Osteoblast (primary cell): ENCODE data around the gene GDPD4. TPM values are rescaled to one million over a fixed set of nuclear protein-coding genes. Genes with fewer than 3 reads are reported as not detected.

Source experiments
- DNase-seq: peaks from one replicate; pipeline ENCODE4 v3.0.0; 2011; ENCODE audit warnings: low spot score, mixed read lengths; ENCODE audit not compliant: insufficient read length; ENCODE audit errors: missing footprints
- H2AFZ ChIP-seq: 2 replicates; pipeline ENCODE4 v1.6.0; 2011; ENCODE audit warnings: mild to moderate bottlenecking, low read length
- H3K27ac ChIP-seq: 2 replicates; pipeline ENCODE4 v1.5.1; 2011; ENCODE audit warnings: mild to moderate bottlenecking, low read depth, low read length, moderate library complexity
- H3K27me3 ChIP-seq: 2 replicates; pipeline ENCODE4 v1.6.0; 2012; ENCODE audit warnings: mild to moderate bottlenecking, control low read depth, inconsistent platforms, low read length, moderate library complexity; ENCODE audit not compliant: insufficient read depth
- H3K36me3 ChIP-seq: 2 replicates; pipeline ENCODE4 v1.5.1; 2011; ENCODE audit warnings: mild to moderate bottlenecking, low read length, control low read depth, moderate library complexity; ENCODE audit not compliant: insufficient read depth
- H3K4me1 ChIP-seq: 2 replicates; pipeline ENCODE4 v1.5.1; 2011; ENCODE audit warnings: mild to moderate bottlenecking, low read length, control low read depth, moderate library complexity; ENCODE audit not compliant: insufficient read depth
- H3K4me2 ChIP-seq: 2 replicates; pipeline ENCODE4 v1.6.0; 2011; ENCODE audit warnings: mild to moderate bottlenecking, low read length; ENCODE audit not compliant: insufficient read depth
- H3K4me3 ChIP-seq: fragments of 200-600 bp; sonication (generic); 3 replicates; pipeline ENCODE4 v1.5.1; 2012; ENCODE audit warnings: mild to moderate bottlenecking, low read length, inconsistent platforms; ENCODE audit not compliant: insufficient read depth
- H3K79me2 ChIP-seq: 2 replicates; pipeline ENCODE4 v1.6.0; 2012; ENCODE audit warnings: mild to moderate bottlenecking, low read length, control low read depth, inconsistent platforms; ENCODE audit not compliant: insufficient read depth
- H3K9me3 ChIP-seq: 2 replicates; pipeline ENCODE4 v1.5.1; 2011; ENCODE audit warnings: low read depth, low read length, control low read depth
- H4K20me1 ChIP-seq: 2 replicates; pipeline ENCODE4 v1.6.0; 2012; ENCODE audit warnings: mild to moderate bottlenecking, low read length, control low read depth; ENCODE audit not compliant: insufficient read depth
- total RNA-seq: library from RNA; depleted of rRNA; stranded (reverse); fragments of >200 nt; gene quantifications from 2 replicates; pipeline ENCODE4 v1.2.3, GENCODE V29; 2012
- TF ChIP-seq, protein P1 (sequence below): IDR thresholded peaks from 2 replicates; pipeline ENCODE4 v1.5.1; 2011; ENCODE audit warnings: mild to moderate bottlenecking, low read depth, low read length, moderate library complexity; ENCODE audit errors: extremely low read depth

Gene GDPD4
- total RNA-seq, 1 donor: not detected

DNA sequence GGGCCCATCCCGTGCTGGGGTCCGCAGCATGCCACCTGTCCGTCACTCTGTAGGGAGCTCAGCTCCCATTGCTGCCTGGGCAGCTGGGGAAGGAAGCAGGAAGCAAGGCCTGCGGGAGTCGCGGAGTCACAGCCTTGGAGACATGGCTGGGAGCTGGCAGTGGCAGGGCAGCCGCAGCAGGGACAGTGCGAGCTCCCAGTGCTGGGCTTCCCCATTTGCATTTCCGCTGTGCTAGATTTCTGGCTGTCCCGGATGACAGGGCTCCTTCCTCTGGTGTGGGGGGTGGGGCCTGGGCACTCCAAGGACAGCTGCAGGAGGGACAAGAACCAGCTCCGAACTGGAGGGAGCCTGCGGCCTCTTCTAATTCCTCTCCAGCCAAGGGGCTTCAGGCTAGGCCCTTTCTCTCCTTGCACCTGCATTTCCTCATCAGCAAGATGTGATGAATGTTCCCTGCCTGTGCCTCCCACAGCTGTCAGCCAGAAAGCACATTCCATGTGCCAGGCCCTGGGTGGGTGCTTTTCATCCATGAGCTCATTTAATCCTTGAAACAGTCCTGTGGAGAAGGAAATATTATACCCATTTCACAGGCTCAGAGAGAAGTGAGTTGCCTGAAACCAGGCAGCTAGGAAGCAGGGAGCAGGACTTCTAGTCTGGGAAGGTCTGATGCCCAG lies 125.5 kb downstream of the GDPD4 start:
- H3K4me3 ChIP-seq: no peak overlapping the region
- H3K4me1 ChIP-seq: no peaks in the 10 kb centered on the region
- no peaks in the 10 kb centered on the region for H3K9me3 ChIP-seq
- H3K79me2 ChIP-seq: no peaks in the 10 kb centered on the region
- H3K27me3 ChIP-seq: no peaks in the 10 kb centered on the region
- TF ChIP-seq, protein P1, sequence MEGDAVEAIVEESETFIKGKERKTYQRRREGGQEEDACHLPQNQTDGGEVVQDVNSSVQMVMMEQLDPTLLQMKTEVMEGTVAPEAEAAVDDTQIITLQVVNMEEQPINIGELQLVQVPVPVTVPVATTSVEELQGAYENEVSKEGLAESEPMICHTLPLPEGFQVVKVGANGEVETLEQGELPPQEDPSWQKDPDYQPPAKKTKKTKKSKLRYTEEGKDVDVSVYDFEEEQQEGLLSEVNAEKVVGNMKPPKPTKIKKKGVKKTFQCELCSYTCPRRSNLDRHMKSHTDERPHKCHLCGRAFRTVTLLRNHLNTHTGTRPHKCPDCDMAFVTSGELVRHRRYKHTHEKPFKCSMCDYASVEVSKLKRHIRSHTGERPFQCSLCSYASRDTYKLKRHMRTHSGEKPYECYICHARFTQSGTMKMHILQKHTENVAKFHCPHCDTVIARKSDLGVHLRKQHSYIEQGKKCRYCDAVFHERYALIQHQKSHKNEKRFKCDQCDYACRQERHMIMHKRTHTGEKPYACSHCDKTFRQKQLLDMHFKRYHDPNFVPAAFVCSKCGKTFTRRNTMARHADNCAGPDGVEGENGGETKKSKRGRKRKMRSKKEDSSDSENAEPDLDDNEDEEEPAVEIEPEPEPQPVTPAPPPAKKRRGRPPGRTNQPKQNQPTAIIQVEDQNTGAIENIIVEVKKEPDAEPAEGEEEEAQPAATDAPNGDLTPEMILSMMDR: no peak
- no peaks in the 10 kb centered on the region for H4K20me1 ChIP-seq
- no peak overlapping the region for H3K27ac ChIP-seq
- H3K36me3 ChIP-seq: no peaks in the 10 kb centered on the region
- H3K4me2 ChIP-seq: no peak overlapping the region
- DNase-seq: no peak
- H2AFZ ChIP-seq: no peak overlapping the region

DNA sequence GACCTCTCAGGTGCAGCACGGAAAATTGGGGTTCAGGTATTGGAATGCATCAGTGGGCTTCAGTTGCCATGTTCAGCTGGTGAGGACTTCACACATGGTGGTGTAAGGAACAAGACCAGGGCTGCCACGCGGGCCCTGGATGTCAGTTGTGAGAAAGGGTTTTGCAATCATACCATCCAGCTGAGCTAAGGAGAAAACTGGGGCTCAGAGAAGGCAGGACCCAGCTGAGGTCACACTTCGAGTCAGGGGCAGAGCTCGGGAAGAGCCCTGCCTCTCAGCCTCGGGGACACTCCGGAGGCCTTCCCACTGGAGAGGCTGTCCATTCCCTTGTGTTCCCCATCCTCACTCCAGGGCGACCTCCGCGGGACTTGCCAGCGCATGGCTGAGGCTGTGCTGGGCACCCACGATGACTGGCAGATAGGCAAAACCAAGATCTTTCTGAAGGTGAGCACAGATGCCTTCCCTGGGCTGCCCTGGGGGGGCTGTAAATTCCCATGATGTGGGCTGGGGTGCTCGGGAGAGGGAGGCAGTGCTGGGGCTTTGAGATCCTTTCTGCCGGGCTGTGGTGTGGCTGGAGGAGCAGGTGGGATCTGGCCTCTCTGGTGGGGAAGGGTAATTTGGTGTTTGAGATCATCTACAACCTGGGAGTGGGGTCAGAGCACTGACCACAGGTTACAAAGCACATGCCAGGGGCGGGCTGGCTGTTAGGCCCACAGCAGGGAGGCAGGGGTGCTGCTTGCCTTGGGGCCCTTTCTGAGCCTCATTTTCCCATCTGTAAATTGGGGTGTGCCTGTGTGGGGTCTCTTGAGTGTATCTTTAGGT lies 126.3 kb downstream of the GDPD4 start:
- H2AFZ ChIP-seq: no peak overlapping the region

DNA sequence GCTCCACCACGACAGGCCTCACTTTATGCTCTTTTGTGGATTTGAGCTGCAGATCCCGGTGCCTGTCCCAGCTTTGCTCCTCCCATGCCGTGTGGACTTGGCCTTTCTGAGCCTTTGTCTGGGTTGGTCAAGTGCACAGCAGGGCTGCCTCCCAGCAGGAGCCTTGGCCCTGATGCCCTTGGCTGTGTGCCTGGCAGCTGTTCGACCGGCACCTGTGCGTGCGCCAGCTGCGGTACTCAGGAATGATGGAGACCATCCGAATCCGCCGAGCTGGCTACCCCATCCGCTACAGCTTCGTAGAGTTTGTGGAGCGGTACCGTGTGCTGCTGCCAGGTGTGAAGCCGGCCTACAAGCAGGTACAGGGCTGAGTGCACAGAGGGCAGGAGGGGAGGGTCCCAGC lies 126.9 kb downstream of the GDPD4 start:
- no peaks in the 10 kb centered on the region for H3K36me3 ChIP-seq
- no peaks in the 10 kb centered on the region for H3K79me2 ChIP-seq
- H3K4me2 ChIP-seq: no peak overlapping the region
- H4K20me1 ChIP-seq: no peaks in the 10 kb centered on the region
- no peaks in the 10 kb centered on the region for H3K9me3 ChIP-seq
- H3K4me3 ChIP-seq: no peak overlapping the region
- H3K4me1 ChIP-seq: no peaks in the 10 kb centered on the region
- no peak overlapping the region for H2AFZ ChIP-seq
- no peak for DNase-seq
- no peaks in the 10 kb centered on the region for H3K27me3 ChIP-seq
- no peak overlapping the region for H3K27ac ChIP-seq
- TF ChIP-seq, protein P1: no peak

More for the DNA sequence above, 126.3 kb downstream of the GDPD4 start:
- H3K9me3 ChIP-seq: no peaks in the 10 kb centered on the region
- H3K79me2 ChIP-seq: no peaks in the 10 kb centered on the region
- DNase-seq: no peak
- H3K4me1 ChIP-seq: no peaks in the 10 kb centered on the region
- no peak overlapping the region for H3K4me2 ChIP-seq
- H3K27me3 ChIP-seq: no peaks in the 10 kb centered on the region
- TF ChIP-seq, protein P1: no peak
- no peak overlapping the region for H3K27ac ChIP-seq
- no peak overlapping the region for H3K4me3 ChIP-seq
- no peaks in the 10 kb centered on the region for H4K20me1 ChIP-seq
- no peaks in the 10 kb centered on the region for H3K36me3 ChIP-seq

DNA sequence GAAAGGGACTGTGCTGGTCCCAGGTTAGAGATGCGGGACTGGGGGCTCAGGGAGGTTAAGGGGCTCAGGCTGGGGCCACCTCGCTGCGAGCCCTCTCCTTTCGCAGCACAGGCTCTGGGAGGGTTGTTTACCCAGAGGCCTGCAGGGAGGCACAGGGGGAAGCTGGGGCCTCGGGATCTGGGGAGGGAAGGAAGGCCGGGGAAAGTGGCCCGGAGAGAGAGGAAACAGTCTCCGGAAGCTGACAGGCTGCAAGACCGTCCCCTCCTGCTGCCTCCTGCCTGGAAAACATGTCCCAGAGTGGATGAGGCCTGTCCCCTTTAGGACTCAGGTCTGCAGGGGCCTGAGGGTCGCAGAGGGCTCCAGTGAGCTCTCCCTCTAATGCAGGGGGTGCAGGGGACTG lies 128.0 kb downstream of the GDPD4 start:
- no peak for DNase-seq
- H3K4me1 ChIP-seq: no peaks in the 10 kb centered on the region
- H4K20me1 ChIP-seq: no peaks in the 10 kb centered on the region
- TF ChIP-seq, protein P1: no peak
- no peaks in the 10 kb centered on the region for H3K27me3 ChIP-seq
- H3K4me3 ChIP-seq: no peak overlapping the region
- no peak overlapping the region for H2AFZ ChIP-seq
- H3K36me3 ChIP-seq: no peaks in the 10 kb centered on the region
- no peaks in the 10 kb centered on the region for H3K9me3 ChIP-seq
- no peak overlapping the region for H3K4me2 ChIP-seq
- no peaks in the 10 kb centered on the region for H3K79me2 ChIP-seq
- H3K27ac ChIP-seq: no peak overlapping the region
